OCI-LY7 (cell line): Measurements from ENCODE around the gene TMEM61. TPM values are rescaled to one million over a fixed set of nuclear protein-coding genes. Genes with fewer than 3 reads are reported as not detected.
"Not testable (repeated sequence)": the region's sequence is repeated elsewhere in the genome, so short reads cannot be mapped to it uniquely, and the experiment has no call there.

Experiments used
- BruUV-seq: library from RNA; stranded (reverse); fragments of 400-500 nt; replicated peaks from 2 replicates; lab custom pipeline; 2021; lab: Mats Ljungman, UMichigan
- CTCF ChIA-PET: fragments of 300-600 bp; sonication (Branson Sonifier 250); formaldehyde crosslinking; loops from one replicate; lab custom pipeline; 2022; ENCODE audit warnings: antibody characterized with exemption; ENCODE audit not compliant: unreplicated experiment; lab: Charles Lee
- POLR2A ChIA-PET: fragments of 300-600 bp; sonication (Branson Sonifier 250); formaldehyde crosslinking; loops from one replicate; lab custom pipeline; 2022; ENCODE audit warnings: antibody characterized with exemption; lab: Charles Lee
- DNase-seq: peaks from one replicate; pipeline ENCODE4 v3.0.0-alpha.2; 2015; ENCODE audit warnings: low spot score
- H2AFZ ChIP-seq: fragments of 200-600 bp; sonication (generic), shearing (Covaris generic); 2 replicates; pipeline ENCODE4 v1.6.1; 2014; ENCODE audit warnings: mild to moderate bottlenecking, antibody characterized with exemption, low read length, moderate library complexity
- H3K27ac ChIP-seq: fragments of 200-600 bp; sonication (generic); 2 replicates; pipeline ENCODE4 v1.5.1; 2014; ENCODE audit warnings: mixed run types, low read depth, mild to moderate bottlenecking, moderate library complexity, low read length, inconsistent platforms; ENCODE audit not compliant: poor library complexity, severe bottlenecking
- H3K36me3 ChIP-seq: fragments of 200-600 bp; sonication (generic); 2 replicates; pipeline ENCODE4 v1.6.1; 2014; ENCODE audit warnings: mild to moderate bottlenecking, antibody characterized with exemption, low read length, moderate library complexity, mixed read lengths; ENCODE audit not compliant: insufficient read depth
- H3K4me1 ChIP-seq: fragments of 200-600 bp; sonication (generic); 2 replicates; pipeline ENCODE4 v1.5.1; 2014; ENCODE audit warnings: mild to moderate bottlenecking, low read length; ENCODE audit not compliant: insufficient read depth, poor library complexity, severe bottlenecking
- H3K4me2 ChIP-seq: fragments of 200-600 bp; sonication (generic); 2 replicates; pipeline ENCODE4 v1.6.1; 2014; ENCODE audit warnings: mild to moderate bottlenecking, low read length
- H3K4me3 ChIP-seq: fragments of 200-600 bp; sonication (generic); 2 replicates; pipeline ENCODE4 v1.5.1; 2014; ENCODE audit warnings: mild to moderate bottlenecking, low read depth, low read length; ENCODE audit not compliant: poor library complexity, severe bottlenecking
- H3K79me2 ChIP-seq: fragments of 200-600 bp; sonication (generic); 2 replicates; pipeline ENCODE4 v1.6.1; 2016; ENCODE audit warnings: low read depth, mild to moderate bottlenecking, low read length, moderate library complexity, mixed read lengths; ENCODE audit not compliant: insufficient read depth
- H3K9me2 ChIP-seq: fragments of 200-600 bp; sonication (generic); 2 replicates; pipeline ENCODE4 v1.6.1; 2016; ENCODE audit warnings: mild to moderate bottlenecking, low read length, mixed read lengths; ENCODE audit not compliant: insufficient read depth
- H3K9me3 ChIP-seq: fragments of 200-600 bp; sonication (generic); 2 replicates; pipeline ENCODE4 v1.6.1; 2014; ENCODE audit warnings: mild to moderate bottlenecking, mixed run types, low read length, mixed read lengths
- H4K20me1 ChIP-seq: fragments of 200-600 bp; sonication (generic); 2 replicates; pipeline ENCODE4 v1.6.1; 2014; ENCODE audit warnings: mild to moderate bottlenecking, antibody characterized with exemption, low read length, moderate library complexity, mixed read lengths; ENCODE audit not compliant: insufficient read depth
- EZH2phosphoT487 ChIP-seq: fragments of 200-600 bp; sonication (generic); IDR thresholded peaks from 2 replicates; pipeline ENCODE4 v1.6.1; 2018; ENCODE audit warnings: low read depth, borderline replicate concordance, mild to moderate bottlenecking, mixed run types, antibody characterized with exemption, low read length, moderate library complexity, mixed read lengths
- intact Hi-C: fragments of 100-400 bp; cut with micrococcal nuclease; formaldehyde crosslinking; loops from one replicate; pipeline ENCODE4 v1.10.0; 2022; ENCODE audit not compliant: unreplicated experiment
- total RNA-seq, 2 experiments: library from RNA; depleted of rRNA in 1 of 2; stranded (reverse); fragments of >200 nt in 1 of 2; shearing (Covaris generic) in 1 of 2; gene quantifications; 2 replicates each; pipeline ENCODE4 v1.2.3, GENCODE V29; 2014 to 2022
- TF ChIP-seq, protein P1 (sequence below): fragments of 200-600 bp; sonication (generic); conservative IDR thresholded peaks from 2 replicates; pipeline ENCODE4 v1.5.1; 2014; ENCODE audit warnings: mild to moderate bottlenecking, antibody characterized with exemption, low read length, moderate library complexity, mixed read lengths

Gene TMEM61
- total RNA-seq, 2 experiments from 2014 or later: not detected

DNA sequence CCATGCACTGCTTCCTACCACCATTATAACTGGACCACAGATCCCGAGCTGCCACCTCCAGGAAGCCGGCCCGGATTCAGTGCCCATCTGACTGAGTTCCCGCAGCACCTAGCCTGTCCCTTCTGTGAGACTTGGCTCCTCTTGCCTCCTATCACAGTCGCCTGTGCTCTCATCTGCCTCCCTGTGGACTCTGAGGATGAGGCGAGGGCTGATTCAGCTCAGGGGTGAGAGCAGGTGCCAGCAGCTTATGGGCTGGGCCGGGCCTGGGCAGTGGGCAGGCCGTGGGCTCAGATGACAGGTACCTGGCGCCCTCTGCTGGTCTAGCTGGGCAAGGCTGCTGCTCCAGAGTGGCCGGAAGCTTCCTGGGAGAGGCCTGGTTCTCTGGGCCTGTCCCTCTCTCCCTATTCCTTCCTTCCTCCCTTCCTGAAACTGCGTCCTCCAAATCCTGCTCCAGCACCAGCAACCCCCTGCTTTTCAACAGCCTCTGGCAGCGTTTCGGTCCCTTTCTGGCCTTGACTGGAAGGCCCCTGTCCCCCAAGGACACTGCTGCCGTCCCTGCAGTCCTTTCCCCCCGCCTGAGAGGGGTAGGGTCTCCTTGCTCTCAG is 41.6 kb downstream of the TMEM61 start:
- ChIA-PET POLR2A (no interaction called here), CTCF (interaction anchor here (1.1 kb wide), 1 partner anchor 77 kb away, joined by 6 read pairs; no protein-coding TSS in a partner anchor)
- no TSS peak for BruUV-seq
- TF ChIP-seq, protein P1, sequence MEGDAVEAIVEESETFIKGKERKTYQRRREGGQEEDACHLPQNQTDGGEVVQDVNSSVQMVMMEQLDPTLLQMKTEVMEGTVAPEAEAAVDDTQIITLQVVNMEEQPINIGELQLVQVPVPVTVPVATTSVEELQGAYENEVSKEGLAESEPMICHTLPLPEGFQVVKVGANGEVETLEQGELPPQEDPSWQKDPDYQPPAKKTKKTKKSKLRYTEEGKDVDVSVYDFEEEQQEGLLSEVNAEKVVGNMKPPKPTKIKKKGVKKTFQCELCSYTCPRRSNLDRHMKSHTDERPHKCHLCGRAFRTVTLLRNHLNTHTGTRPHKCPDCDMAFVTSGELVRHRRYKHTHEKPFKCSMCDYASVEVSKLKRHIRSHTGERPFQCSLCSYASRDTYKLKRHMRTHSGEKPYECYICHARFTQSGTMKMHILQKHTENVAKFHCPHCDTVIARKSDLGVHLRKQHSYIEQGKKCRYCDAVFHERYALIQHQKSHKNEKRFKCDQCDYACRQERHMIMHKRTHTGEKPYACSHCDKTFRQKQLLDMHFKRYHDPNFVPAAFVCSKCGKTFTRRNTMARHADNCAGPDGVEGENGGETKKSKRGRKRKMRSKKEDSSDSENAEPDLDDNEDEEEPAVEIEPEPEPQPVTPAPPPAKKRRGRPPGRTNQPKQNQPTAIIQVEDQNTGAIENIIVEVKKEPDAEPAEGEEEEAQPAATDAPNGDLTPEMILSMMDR: peak; percentile 85
- TF ChIP-seq EZH2phosphoT487: no peak
- no peak overlapping the region for H3K4me3 ChIP-seq
- H3K79me2 ChIP-seq: no peaks in the 10 kb centered on the region
- no peaks in the 10 kb centered on the region for H4K20me1 ChIP-seq
- no peaks in the 10 kb centered on the region for H3K9me2 ChIP-seq
- H3K9me3 ChIP-seq: no peaks in the 10 kb centered on the region
- no peak overlapping the region for H2AFZ ChIP-seq
- no peak overlapping the region for H3K4me2 ChIP-seq
- intact Hi-C loops: loop anchor here (1.0 kb wide), 2 partner anchors 72 to 77 kb away; no protein-coding TSS in a partner anchor
- no peak overlapping the region for H3K27ac ChIP-seq
- H3K36me3 ChIP-seq: no peaks in the 10 kb centered on the region
- no peaks in the 10 kb centered on the region for H3K4me1 ChIP-seq
- peak; percentile 51 for DNase-seq

DNA sequence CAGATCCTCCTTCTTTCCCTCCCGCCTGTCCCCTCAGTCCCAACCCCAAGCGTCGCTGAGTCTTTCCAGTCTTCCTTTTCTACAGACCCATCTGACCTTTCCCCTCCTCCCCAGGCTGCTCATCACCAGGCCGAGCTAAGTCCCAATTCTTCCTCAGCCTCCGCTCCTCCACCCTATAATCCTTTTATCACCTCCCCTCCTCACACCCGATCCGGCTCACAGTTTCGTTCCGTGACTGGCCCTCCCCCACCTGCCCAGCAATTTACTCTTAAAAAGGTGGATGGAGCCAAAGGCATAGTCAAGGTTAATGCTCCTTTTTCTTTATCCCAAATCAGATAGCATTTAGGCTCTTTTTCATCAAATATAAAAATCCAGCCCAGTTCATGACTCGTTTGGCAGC is 43.7 kb downstream of the TMEM61 start:
- H3K4me3 ChIP-seq, H3K9me3 ChIP-seq, H4K20me1 ChIP-seq, H3K4me1 ChIP-seq, H2AFZ ChIP-seq, H3K36me3 ChIP-seq, H3K79me2 ChIP-seq, H3K27ac ChIP-seq, intact Hi-C loops, CTCF ChIA-PET, DNase-seq, H3K4me2 ChIP-seq, POLR2A ChIA-PET, BruUV-seq, H3K9me2 ChIP-seq: not testable (repeated sequence)

DNA sequence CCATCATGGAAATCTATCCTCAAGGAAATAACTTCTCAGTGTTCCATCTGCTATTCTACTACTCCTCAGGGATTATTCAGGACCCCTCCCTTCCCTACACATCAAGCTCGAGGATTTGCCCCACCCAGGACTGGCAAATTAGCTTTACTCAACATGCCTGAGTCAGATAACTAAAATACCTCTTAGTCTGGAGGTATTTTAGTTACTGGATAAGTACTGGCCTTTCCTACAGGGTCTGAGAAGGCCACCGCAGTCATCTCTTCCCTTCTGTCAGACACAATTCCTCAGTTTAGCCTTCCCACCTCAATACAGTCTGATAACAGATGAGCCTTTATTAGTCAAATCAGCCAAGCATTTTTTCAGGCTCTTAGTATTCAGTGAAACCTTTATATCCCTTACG is 46.3 kb downstream of the TMEM61 start:
- POLR2A ChIA-PET, H3K9me2 ChIP-seq, H3K9me3 ChIP-seq, BruUV-seq, DNase-seq, CTCF ChIA-PET, H3K4me1 ChIP-seq, H3K4me2 ChIP-seq, H3K36me3 ChIP-seq, intact Hi-C loops, H2AFZ ChIP-seq, H3K4me3 ChIP-seq, H3K79me2 ChIP-seq, H3K27ac ChIP-seq, H4K20me1 ChIP-seq: not testable (repeated sequence)

DNA sequence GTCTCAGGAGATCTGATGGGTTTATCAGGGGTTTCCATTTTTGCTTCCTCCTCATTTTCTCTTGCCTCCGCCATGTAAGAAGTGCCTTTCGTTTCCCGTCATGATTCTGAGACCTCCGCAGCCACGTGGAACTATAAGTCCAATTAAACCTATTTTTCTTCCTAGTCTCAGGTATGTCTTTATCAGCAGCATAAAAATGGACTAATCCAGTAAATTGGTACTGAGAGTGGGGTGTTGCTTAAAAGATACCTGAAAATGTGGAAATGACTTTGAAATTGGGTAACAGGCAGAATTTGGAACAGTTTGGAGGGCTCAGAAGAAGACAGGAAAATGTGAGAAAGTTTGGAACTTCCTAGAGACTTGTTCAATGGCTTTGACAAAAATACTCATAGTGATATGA is 50.7 kb downstream of the TMEM61 start:
- intact Hi-C loops, H3K27ac ChIP-seq, H3K9me2 ChIP-seq, H3K36me3 ChIP-seq, H3K79me2 ChIP-seq, POLR2A ChIA-PET, CTCF ChIA-PET, H2AFZ ChIP-seq, H3K4me1 ChIP-seq, DNase-seq, H3K4me3 ChIP-seq, H3K4me2 ChIP-seq, H3K9me3 ChIP-seq, BruUV-seq, H4K20me1 ChIP-seq: not testable (repeated sequence)
